ENCODE data around the gene C22orf15. TPM values are rescaled to one million over a fixed set of nuclear protein-coding genes. Genes with fewer than 3 reads are reported as not detected.

C22orf15 gene, protein sequence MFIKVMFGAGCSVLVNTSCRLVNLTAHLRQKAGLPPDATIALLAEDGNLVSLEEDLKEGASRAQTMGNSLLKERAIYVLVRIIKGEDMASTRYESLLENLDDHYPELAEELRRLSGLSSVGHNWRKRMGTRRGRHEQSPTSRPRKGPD
- 3.0 and 4.3 TPM in 2 replicates for total RNA-seq

GRCh38 chr22:23762842-23763578 is at the start of gene C22orf15:
C22orf15 (plus strand) TSS chr22:23762990; CDS start chr22:23763307, 317 bp downstream.

DNA sequence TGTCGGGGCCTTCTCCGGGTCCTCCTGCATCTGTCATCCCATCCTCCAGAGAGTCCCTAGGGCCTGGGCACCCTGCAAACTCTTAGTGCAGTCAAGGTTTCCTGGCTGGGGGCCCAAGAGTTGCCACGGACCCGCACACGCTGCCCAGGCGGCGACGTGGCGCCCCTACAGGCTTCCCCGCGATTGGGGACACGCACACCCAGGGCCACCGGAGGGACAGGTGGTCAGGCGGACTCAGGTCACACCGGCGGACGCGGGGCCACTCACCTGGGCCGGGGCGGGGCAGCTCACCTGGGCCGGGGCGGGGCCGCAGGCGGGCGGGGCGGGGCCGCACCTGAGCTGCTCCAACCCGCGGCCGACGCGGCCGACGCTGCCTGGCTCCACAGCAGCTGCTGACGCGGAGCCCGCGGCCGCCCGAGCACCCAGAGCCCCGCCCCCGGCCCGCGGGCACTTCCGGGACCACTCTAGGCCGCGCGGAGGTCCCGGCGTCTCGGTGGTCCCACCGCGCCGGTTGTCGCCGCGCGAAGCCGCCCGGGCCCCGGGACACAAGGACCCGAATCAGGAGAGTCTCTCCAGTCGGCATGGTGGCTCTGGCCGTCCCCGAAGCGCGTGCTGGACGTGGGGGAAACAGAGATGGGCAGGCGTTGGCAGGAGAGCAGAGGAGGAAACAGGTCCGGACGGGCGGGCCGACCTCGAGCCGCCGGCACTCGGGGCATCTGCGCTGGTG is 11.9 kb upstream of the C22orf15 start, which contains the start of gene ZNF70:
ZNF70 (minus strand) TSS at position 399 of the 727 bp plus-strand sequence. CDS start 5,972 bp downstream, outside the sequence.

GRCh38 chr22:23754220-23754919 is 8.4 kb upstream of the C22orf15 start, which contains the start of gene VPREB3:
VPREB3 (minus strand) TSS chr22:23754425; CDS start chr22:23754363, 62 bp downstream.

DNA sequence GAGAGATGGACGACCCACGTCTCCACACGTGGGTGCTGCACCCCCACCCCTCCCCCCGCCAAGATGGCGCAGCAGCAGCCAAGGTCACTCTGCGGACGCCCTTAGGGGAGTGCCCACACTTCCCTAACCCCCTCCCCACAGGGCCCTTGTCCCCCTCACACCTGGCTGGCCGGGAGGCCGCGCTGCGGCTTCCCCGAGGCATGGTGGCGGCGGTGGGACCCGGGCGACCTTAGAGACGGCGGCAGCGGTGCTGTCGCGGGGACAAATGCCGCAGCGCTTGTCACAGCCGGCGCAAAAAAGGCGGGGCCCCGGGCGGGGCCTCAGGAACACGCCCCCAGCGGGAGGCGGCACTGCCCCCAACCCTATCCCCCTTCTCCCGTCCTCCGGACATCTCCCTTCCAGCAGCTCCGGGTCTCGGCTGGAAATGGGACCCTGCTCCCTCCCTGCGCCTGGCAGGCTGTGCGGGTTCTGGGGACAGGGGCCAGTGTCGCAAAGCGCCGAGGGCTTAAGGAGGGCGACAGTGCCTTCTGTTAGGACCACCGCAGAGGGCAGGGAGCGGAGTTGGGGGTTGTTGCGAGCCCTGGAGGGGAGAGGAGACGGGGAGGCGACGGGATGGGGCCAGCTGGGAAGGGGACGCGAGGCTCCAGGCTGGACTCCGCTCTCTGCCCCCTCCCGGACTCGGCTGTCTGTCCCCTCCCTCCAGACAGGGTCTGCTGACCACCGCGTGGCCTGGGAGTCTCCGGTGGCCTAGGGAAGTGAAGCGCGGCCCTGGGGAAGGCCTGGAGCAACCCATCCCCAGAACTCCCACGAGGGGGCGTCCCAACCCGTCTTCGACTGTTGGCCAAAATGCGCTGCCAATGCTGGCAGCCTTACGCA is 5.1 kb downstream of the C22orf15 start, which contains the start of gene CHCHD10:
CHCHD10 (minus strand) TSS at position 300 of the 876 bp plus-strand sequence; CDS start at position 202, 98 bp downstream.

GRCh38 chr22:23772649-23773473 is 10.1 kb downstream of the C22orf15 start, which contains the start of gene MMP11:
MMP11 (plus strand) TSS chr22:23772849; CDS start chr22:23772871, 22 bp downstream.

GRCh38 chr22:23786752-23787599 is 24.2 kb downstream of the C22orf15 start, which contains the start of gene SMARCB1:
SMARCB1 (plus strand) TSS chr22:23786966; CDS start chr22:23787170, 204 bp downstream.

Other genes starting within 250 kb of the C22orf15 start
- not detected in 2 replicates for gene IGLL1, start 182.7 kb upstream of the C22orf15 start, total RNA-seq
- gene DRICH1, start 130.7 kb upstream of the C22orf15 start, total RNA-seq: 0.37 TPM in 1 of 2 replicates, not detected in the other
- not detected in 2 replicates for gene RGL4, start 72.0 kb upstream of the C22orf15 start, total RNA-seq
- gene ZNF70, start 11.9 kb upstream of the C22orf15 start, total RNA-seq: 2.6 and 3.4 TPM in 2 replicates
- gene VPREB3, start 8.6 kb upstream of the C22orf15 start, total RNA-seq: not detected in 2 replicates
- 2.8 and 6.0 TPM in 2 replicates for gene CHCHD10, start 5.0 kb downstream of the C22orf15 start, total RNA-seq
- gene MMP11, start 9.9 kb downstream of the C22orf15 start, total RNA-seq: 9.2 and 19.8 TPM in 2 replicates
- gene SMARCB1, start 24.0 kb downstream of the C22orf15 start, total RNA-seq: 17.4 and 23.4 TPM in 2 replicates
- gene DERL3, start 76.0 kb downstream of the C22orf15 start, total RNA-seq: 0.14 and 0.37 TPM in 2 replicates
- 11.9 and 13.1 TPM in 2 replicates for gene SLC2A11, start 94.9 kb downstream of the C22orf15 start, total RNA-seq
- gene MIF, start 131.4 kb downstream of the C22orf15 start, total RNA-seq: 460 and 480 TPM in 2 replicates
- gene GSTT2B, start 198.2 kb downstream of the C22orf15 start, total RNA-seq: 7.0 and 7.2 TPM in 2 replicates
- gene DDTL, start 203.9 kb downstream of the C22orf15 start, total RNA-seq: 0.85 and 0.92 TPM in 2 replicates
- 88.7 and 111 TPM in 2 replicates for gene DDT, start 211.5 kb downstream of the C22orf15 start, total RNA-seq
- gene GSTT2, start 217.1 kb downstream of the C22orf15 start, total RNA-seq: 0.09 and 0.14 TPM in 2 replicates
- gene GSTT4, start 242.5 kb downstream of the C22orf15 start, total RNA-seq: not detected in 2 replicates
- 25.6 and 38.6 TPM in 2 replicates for gene CABIN1, start 248.3 kb downstream of the C22orf15 start, total RNA-seq